Inflammatory macrophage treated with lipopolysaccharide for 1 hour (primary cell): Measurements from ENCODE around the gene ANK3.

Experiments used
- DNase-seq, 2 donors: peaks; one replicate each; pipeline ENCODE4 v3.0.0-alpha.2; 2020 to 2022

The ANK3 gene

GRCh38 chr10:60376221-60377041 lies 13.2 kb downstream of the ANK3 start:
- no peak for DNase-seq

DNA sequence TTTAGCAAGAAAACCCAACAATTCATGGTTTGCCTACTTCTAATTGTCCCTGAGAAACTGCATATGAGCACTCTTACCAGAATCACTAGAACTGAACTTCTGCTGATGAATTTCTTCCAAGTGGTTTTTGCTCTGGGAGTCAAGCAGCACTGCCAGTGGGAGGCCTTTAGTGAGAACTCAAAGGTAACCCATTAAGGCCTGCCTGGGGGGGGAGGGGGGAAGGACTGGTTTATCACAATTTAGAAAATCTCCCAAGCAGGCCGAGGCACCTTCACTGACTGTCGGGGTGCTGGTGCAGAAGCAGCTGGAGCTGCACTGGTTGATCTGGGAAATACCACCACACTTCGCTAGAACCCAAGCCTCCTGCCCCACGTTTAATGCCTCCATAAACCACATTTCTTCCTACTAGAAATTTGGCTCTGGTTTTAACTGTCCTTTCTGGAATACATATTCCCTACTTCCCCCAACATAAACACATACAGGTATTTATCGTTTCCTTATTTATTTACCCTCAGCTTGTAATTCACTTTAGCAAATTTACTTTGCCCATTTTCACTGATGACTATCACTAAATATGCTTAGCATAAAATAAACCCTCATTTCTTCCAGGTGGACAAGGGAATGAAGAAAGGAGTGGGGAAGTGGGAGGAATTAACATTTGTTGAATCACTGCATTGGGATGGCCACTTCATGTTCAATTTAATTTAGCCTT lies 14.2 kb downstream of the ANK3 start:
- DNase-seq = no peak

DNA sequence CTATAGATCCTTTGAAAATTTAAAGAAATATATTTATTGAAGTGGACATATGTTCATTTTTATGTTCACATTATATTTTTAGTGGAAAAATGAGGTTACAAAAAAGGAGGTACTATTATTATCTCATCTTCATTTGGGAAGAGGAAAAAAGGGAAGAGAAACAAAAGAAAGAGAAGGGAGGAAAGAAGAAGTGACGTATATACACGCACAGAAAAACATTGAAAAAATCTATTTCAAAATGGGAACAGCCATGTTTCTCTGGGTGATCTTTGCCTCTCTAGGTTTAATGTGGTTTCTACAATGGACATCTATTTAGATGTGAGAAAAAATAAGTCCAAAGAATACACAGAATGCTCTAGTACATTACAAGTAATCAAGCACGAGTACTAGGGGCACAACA lies 14.8 kb downstream of the ANK3 start:
- peak in 1 of 2 donors; percentile 5 for DNase-seq

DNA sequence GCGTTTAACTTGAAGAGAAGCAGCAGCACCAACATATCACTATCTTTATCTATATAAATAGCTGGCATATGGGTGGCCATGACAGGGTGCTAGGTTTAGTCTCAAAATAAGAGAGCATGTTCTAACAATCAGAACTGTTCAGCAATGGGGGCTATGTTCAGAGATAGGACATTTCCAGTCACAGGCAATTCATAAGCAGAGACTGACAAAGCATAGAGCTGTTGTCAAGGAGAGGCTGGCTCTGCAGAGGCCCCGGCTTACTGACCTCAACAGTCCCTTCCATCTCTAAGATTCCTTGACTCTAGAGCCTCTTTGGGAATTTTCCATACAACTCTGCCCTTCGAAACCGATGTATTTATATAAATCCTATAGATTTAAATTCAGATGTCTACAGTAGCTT lies 17.2 kb downstream of the ANK3 start:
- no peak for DNase-seq

GRCh38 chr10:60369547-60369930 lies 20.1 kb downstream of the ANK3 start:
- DNase-seq = no peak

- DNase-seq = no peak
Measured at GRCh38 chr10:60368875-60369546, 20.7 kb downstream of the ANK3 start.

DNA sequence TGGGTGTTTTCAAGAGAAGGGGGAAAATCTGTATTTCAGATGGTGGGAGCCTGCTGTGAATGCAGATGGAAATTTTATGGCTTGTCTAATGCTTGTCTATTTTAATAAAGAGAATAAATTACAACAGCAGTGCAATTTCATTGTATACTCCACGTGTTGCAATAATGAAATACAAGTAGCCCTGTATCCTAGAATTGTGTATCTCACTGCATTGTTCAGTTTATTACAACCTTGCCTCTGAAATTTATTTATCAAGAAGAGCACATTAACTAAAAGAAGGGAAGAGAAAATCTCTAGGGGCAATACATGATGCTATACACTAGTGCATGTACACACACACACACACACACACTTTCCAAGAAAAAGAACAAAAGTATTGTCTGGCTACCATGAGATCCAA lies 21.8 kb downstream of the ANK3 start:
- no peak for DNase-seq

- DNase-seq = no peak
Measured at GRCh38 chr10:60367431-60367830, 22.2 kb downstream of the ANK3 start.

DNA sequence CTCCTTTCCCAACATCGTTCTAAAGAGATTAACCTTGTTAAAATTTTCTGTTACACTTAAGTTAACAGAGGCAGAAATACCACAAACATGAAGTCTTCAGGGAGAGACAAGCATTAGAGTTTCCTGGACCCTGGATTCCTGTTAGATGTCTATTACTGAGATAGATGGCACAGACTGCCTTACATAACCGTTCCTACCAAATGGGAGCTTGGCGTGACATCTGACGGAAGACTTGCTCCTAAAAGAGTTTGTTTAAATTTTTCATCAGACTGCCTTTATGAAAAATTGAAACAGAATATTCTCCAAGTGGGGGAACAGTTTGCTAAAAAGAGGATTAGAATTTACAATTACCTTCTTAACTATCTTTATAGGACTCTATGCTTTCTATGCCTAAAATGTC lies 22.7 kb downstream of the ANK3 start:
- no peak for DNase-seq

GRCh38 chr10:60363187-60363586 lies 26.5 kb downstream of the ANK3 start:
- no peak for DNase-seq

DNA sequence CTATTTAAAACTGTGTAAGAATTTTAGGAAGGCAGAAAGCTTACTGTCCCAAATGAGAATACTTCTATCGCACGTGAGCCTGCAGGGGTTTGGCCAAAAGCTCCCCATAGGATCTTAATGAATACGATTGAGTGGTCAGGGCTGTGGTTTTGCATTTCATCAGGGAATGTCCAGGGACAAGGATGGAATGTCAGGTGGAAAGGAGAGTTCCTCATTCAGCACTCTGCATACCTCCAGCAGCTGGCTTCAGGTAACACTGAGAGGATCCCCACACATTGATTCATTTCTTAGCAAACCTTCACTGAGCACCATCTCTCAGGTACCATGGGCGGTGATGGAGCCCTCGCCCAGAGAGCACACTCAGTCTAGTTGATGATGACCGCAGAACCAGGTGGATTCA lies 27.2 kb downstream of the ANK3 start:
- no peak for DNase-seq

DNA sequence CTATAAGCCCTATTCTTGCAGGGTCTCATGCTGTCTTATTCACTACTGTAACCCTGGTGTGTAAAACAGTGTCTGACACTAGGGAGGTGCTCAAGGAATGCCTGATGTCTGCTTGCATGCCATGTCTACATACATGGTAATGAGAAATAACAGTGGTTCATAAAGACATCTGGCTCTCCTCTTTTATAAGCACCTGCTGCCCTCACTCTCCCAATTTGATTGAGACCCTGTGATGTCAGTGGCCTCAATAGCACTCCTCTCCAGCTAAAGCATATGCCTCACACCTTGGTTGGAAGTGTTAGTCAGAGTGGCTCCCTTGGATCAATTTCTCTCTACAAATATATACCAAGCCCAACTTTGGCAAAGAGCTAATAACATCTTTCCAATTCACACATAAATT lies 30.6 kb downstream of the ANK3 start:
- no peak for DNase-seq

- DNase-seq = no peak
Measured at GRCh38 chr10:60358282-60358681, 31.4 kb downstream of the ANK3 start.

DNA sequence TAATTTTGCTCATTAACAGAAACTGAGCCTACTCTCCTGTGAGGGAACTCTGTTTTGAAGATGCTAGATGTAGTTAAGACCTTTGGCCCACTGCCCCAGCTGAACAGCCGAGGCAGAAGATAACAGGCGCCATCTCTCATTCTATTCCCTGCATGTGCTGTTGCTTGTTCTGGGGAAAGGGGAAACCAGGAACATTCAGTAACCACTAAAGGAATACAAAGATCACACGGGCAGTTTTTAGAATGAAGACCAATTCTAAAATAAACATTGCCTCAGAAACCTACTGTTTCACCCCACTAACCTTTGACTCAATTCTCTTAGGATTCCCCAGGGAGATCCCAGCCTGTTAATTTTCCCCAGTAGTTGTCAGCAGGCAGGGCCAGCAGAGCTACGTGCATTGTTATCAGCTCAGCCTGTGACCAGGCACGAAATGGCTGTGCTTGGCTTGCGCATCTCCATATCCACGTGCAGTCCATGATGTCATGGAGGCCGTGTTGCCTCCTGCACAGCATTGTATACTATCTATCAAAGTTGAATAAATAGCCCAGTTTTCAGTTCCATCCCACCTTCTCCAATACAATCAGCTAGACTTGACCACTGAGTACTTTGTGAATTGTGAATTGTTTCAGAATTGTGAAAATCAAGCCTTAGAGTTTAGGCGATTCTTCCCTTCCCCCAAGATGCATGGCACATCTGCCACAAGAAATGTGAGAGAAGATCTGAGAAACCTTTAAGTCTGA lies 36.0 kb downstream of the ANK3 start:
- no peak for DNase-seq

GRCh38 chr10:60352105-60352504 lies 37.6 kb downstream of the ANK3 start:
- DNase-seq = no peak

- DNase-seq = no peak
Measured at GRCh38 chr10:60351191-60351853, 38.4 kb downstream of the ANK3 start.

GRCh38 chr10:60350400-60350799 lies 39.3 kb downstream of the ANK3 start:
- no peak for DNase-seq

DNA sequence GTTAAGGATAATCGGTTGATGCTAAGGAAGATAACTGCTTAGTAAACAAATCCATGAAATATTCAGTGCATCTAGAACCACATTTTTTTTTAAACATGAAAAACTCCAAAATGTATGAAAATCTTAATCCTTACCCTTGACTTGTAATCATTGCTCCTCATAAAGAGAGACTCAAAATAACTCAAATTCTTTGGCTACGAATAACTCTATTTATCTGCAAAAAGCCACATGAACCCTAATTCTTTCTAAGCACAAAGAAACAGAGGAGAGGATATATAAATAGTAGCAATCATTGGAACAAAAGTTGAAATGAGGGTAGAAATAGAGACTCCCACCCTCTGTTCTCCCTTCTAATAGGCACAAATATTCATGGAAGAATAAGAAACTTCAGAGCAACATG lies 40.2 kb downstream of the ANK3 start:
- DNase-seq = no peak

- DNase-seq = no peak
Measured at GRCh38 chr10:60348982-60349381, 40.7 kb downstream of the ANK3 start.

GRCh38 chr10:60347270-60347669 lies 42.4 kb downstream of the ANK3 start:
- no peak for DNase-seq

DNA sequence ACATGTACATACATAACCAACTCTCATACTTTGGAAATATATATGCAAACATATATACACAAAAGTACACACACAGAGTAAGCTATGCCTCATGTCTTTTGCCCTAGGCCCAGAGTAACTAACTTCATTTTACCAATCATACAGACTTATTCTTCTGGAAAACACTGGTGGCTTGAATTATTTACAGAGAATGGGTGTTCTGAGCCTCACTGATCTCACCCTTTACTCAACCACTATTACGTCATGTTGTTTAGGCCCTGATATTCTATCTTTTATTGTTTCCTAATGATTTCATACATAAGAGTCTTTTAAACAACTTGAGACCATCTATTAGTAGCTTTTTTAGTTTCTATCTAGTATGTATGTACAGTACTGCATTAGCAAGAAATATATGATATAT lies 43.0 kb downstream of the ANK3 start:
- DNase-seq = no peak

DNA sequence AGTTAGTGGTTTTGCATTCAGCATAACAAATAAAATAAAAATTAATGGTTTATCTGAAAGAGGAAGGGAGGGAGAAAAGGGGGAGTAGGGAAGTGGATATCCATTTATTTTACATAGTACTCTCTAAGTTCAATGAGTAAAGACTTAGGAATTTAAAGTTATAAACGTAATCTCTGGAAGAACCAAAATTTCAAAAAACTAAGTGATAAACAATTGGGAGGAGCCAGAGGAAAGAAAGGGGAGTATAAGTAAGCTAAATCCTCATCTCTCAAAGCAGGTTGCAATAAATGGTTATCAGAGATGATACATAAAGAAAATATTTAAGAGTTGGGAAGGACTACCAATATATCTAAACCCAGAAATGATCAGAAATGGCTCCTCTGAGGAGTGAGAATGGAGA lies 46.4 kb downstream of the ANK3 start:
- DNase-seq = no peak

DNA sequence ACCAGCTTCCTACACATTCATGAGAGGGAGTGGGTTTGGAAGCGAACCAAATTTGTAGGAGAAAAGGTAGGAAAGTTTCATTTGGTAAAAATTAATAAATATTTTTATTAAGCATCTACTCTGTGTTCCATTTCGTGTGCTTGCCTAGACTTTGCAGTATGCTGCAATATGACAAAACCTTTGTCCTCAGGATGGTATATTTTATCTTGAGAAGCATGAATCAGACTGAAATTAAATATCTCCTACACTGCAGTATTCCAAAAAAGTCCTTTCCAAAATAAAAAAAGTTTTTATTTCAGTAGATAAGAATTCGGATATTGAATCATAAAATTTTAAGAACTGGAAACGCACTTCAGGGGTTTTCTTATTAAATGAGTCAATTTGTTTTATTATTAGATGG lies 47.7 kb downstream of the ANK3 start:
- DNase-seq = no peak
